Neural cell (in vitro differentiated cells): ENCODE measurements around the gene EFEMP1.

Source experiments
- CTCF ChIP-seq: fragments of 450-650 bp; IDR thresholded peaks from 2 replicates; pipeline ENCODE4 v1.5.1; 2014; ENCODE audit warnings: antibody characterized with exemption, mild to moderate bottlenecking, moderate library complexity; ENCODE audit not compliant: poor library complexity, severe bottlenecking
- EZH2 ChIP-seq: fragments of 200-600, 300-800 bp; shearing (Covaris generic), sonication (generic); IDR thresholded peaks from 2 replicates; pipeline ENCODE4 v1.6.1; 2014; ENCODE audit warnings: antibody characterized with exemption, low read length, borderline replicate concordance, mild to moderate bottlenecking; ENCODE audit not compliant: insufficient read depth, poor library complexity, severe bottlenecking
- RAD21 ChIP-seq: fragments of 450-650 bp; conservative IDR thresholded peaks from 2 replicates; pipeline ENCODE4 v1.6.1; 2014; ENCODE audit warnings: antibody characterized with exemption, mild to moderate bottlenecking, moderate library complexity

GRCh38 chr2:55926974-55927373, 3.4 kb upstream of the EFEMP1 start:
- no peak for TF ChIP-seq CTCF
- TF ChIP-seq RAD21, result no peak
- no peak for TF ChIP-seq EZH2
